HepG2 (cell line): ENCODE data around the gene FAM216A. TPM values are rescaled to one million over a fixed set of nuclear protein-coding genes. Genes with fewer than 3 reads are reported as not detected.
A peak's percentile ranks its signal among the peaks of the same experiment; 100 is the strongest.
"Not testable (repeated sequence)": the region's sequence is repeated elsewhere in the genome, so short reads cannot be mapped to it uniquely, and the experiment has no call there.

Experiments used
- ATAC-seq: fragments of 200-7000 bp; cut with Tn5 transposase; 3 replicates; pipeline ENCODE4 v1.9.1; 2020; ENCODE audit warnings: mild to moderate bottlenecking, moderate library complexity
- BruUV-seq: library from RNA; stranded (reverse); fragments of 400-500 nt; replicated peaks from 2 replicates; lab custom pipeline; 2021; lab: Mats Ljungman, UMichigan
- CTCF ChIA-PET: fragments of 300-600 bp; formaldehyde crosslinking; extraction: SDS; loops from one replicate; lab custom pipeline; 2021; ENCODE audit warnings: low total read pairs, inconsistent platforms, low intra/inter-chr PET ratio; lab: Yijun Ruan, JAX
- POLR2A ChIA-PET: fragments of 350-600 bp; sonication (Branson Sonifier 250); formaldehyde crosslinking; loops from one replicate; lab custom pipeline; 2020; ENCODE audit warnings: antibody characterized with exemption, inconsistent platforms; lab: Yijun Ruan, JAX
- DNase-seq: peaks from one replicate; pipeline ENCODE4 v3.0.0-alpha.2; 2015; ENCODE audit warnings: low spot score
- FAIRE-seq: peaks from 3 replicates; lab custom pipeline; 2011; peaks lifted over from hg19 to GRCh38; lab: Jason Lieb, UNC
- H2AFZ ChIP-seq: one replicate; pipeline ENCODE4 v1.6.1; 2011; ENCODE audit warnings: low read length, inconsistent platforms
- H3K27ac ChIP-seq: fragments of 300-600 bp; 3 replicates; pipeline ENCODE4 v1.8.0; 2011; ENCODE audit warnings: mixed run types, mild to moderate bottlenecking, mixed read lengths, low read length, inconsistent platforms; ENCODE audit not compliant: insufficient read depth; ENCODE audit errors: extremely low read length
- H3K27me3 ChIP-seq, 2 experiments: fragments of 200-600 bp in 1 of 2; 2 replicates in 1 of 2; 3 replicates in 1 of 2; pipeline versions ENCODE4 v1.6.0 to v1.8.0; 2011; ENCODE audit warnings: low read length in 2 of 2, mild to moderate bottlenecking in 2 of 2, moderate library complexity in 2 of 2, inconsistent platforms in 1 of 2; ENCODE audit not compliant: insufficient read depth in 2 of 2, control insufficient read depth in 1 of 2
- H3K36me3 ChIP-seq, 2 experiments: fragments of 200-600 bp in 1 of 2; replicated peaks in 1 of 2; 2 replicates in 1 of 2; 3 replicates in 1 of 2; pipeline versions ENCODE4 v1.5.1 to v1.8.0; 2011; ENCODE audit warnings: low read length in 2 of 2, inconsistent platforms in 1 of 2; ENCODE audit not compliant: insufficient read depth in 2 of 2, control insufficient read depth in 1 of 2
- H3K4me1 ChIP-seq: 2 replicates; pipeline ENCODE4 v1.5.1; 2012; ENCODE audit warnings: low read length, inconsistent platforms; ENCODE audit not compliant: insufficient read depth
- H3K4me2 ChIP-seq: 2 replicates; pipeline ENCODE4 v1.6.0; 2011; ENCODE audit warnings: low read depth, low read length, inconsistent platforms
- H3K4me3 ChIP-seq, 3 experiments: fragments of 200-600 bp in 1 of 3; sonication (generic), shearing (Covaris generic) in 1 of 3; replicated peaks in 1 of 3; 2 replicates each; pipeline ENCODE4 v1.5.1; 2011 to 2016; ENCODE audit warnings: low read length in 3 of 3, inconsistent platforms in 2 of 3, low read depth in 2 of 3, mild to moderate bottlenecking in 2 of 3, control low read depth in 1 of 3, mixed read lengths in 1 of 3; ENCODE audit not compliant: insufficient read depth in 1 of 3
- H3K79me2 ChIP-seq: one replicate; pipeline ENCODE4 v1.6.1; 2011; ENCODE audit warnings: low read length, inconsistent platforms; ENCODE audit not compliant: insufficient read depth
- H3K9ac ChIP-seq: 2 replicates; pipeline ENCODE4 v1.6.0; 2011; ENCODE audit warnings: mild to moderate bottlenecking, low read depth, low read length, inconsistent platforms; ENCODE audit not compliant: insufficient read depth
- H3K9me3 ChIP-seq: 2 replicates; pipeline ENCODE4 v1.5.1; 2012; ENCODE audit warnings: mild to moderate bottlenecking, low read length
- H4K20me1 ChIP-seq: 2 replicates; pipeline ENCODE4 v1.6.0; 2011; ENCODE audit warnings: inconsistent platforms, mild to moderate bottlenecking, low read length, moderate library complexity; ENCODE audit not compliant: insufficient read depth
- ZNF121 ChIP-seq: sonication (generic); formaldehyde crosslinking; IDR thresholded peaks from 2 replicates; pipeline ENCODE4 v1.5.0; 2020; ENCODE audit warnings: mild to moderate bottlenecking, missing genetic modification reagents
- WGBS: methylation state at CpG from one replicate; pipeline ENCODE4 v1.1.6; 2017; ENCODE audit warnings: low lambda C conversion rate; 5-methylcytosine and 5-hydroxymethylcytosine counted together
- in situ Hi-C: cut with HindIII; loops from 2 replicates; pipeline ENCODE4 v1.10.0; 2017; ENCODE audit warnings: low pct_unique_long_range_greater_than_20kb; ENCODE audit not compliant: extremely low pct_ligation_motif_present
- intact Hi-C: fragments of 100-400 bp; cut with micrococcal nuclease; formaldehyde crosslinking; loops from one replicate; pipeline ENCODE4 v1.10.0; 2022; ENCODE audit not compliant: unreplicated experiment
- polyA plus RNA-seq, 8 experiments: library from polyadenylated mRNA; depleted of rRNA in 3 of 8; stranded (reverse) in 7 of 8; unstranded in 1 of 8; fragments of >200 nt; fragmentation: Illumina TruSeq in 4 of 8; extraction: Trizol in 4 of 8; gene quantifications; 2 replicates each; pipeline versions ENCODE4 v1.2.1 to v1.2.3, GENCODE V29; 2011 to 2016; ENCODE audit warnings: low read depth in 4 of 8, missing spikeins in 1 of 8, mixed read lengths in 1 of 8; ENCODE audit not compliant: insufficient read depth in 1 of 8
- total RNA-seq, 5 experiments: library from RNA; depleted of rRNA; stranded (reverse); fragments of >200 nt; fragmentation: Illumina TruSeq; extraction: Trizol; gene quantifications; 2 replicates each; pipeline ENCODE4 v1.2.3, GENCODE V29; 2016; ENCODE audit warnings: low read depth in 1 of 5

Gene FAM216A
- total and polyA plus RNA-seq, 2 of the 13 experiments (the other 11 are each of a cell fraction or from before 2014, with no cell fraction given), result 20.3 to 31.2 TPM

DNA sequence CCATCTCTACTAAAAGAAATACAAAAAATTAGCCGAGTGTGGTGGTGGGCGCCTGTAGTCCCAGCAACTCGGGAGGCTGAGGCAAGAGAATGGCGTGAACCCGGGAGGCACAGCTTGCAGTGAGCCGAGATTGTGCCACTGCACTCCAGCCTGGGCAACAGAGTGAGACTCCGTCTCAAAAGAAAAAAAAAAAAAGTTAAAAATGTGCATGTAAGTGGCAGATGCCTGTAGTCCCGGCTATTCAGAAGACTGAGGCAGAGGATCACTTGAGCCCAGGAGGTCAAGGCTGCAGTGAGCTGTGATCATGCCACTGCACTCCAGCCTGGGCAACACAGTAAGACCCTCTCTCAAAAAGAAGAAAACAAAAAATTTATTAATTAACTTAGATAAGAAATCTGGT lies 49.4 kb downstream of the FAM216A start:
- TF ChIP-seq ZNF121, result peak; percentile 53; the same call in 1 of the 2 replicates
- in situ Hi-C loops, H3K4me3 ChIP-seq, H3K27me3 ChIP-seq, H3K36me3 ChIP-seq, H3K4me1 ChIP-seq, DNase-seq, ATAC-seq, H3K4me2 ChIP-seq, H3K27ac ChIP-seq, CTCF ChIA-PET, H3K9me3 ChIP-seq, H4K20me1 ChIP-seq, H2AFZ ChIP-seq, intact Hi-C loops, H3K79me2 ChIP-seq, H3K9ac ChIP-seq, BruUV-seq, FAIRE-seq: not testable (repeated sequence)
- 55% methylated on average over 8 of the region's 8 CpGs for WGBS
- POLR2A ChIA-PET, result interaction anchor here (0.6 kb wide), 1 partner anchor 87 kb away, joined by 4 read pairs; no protein-coding TSS in a partner anchor

DNA sequence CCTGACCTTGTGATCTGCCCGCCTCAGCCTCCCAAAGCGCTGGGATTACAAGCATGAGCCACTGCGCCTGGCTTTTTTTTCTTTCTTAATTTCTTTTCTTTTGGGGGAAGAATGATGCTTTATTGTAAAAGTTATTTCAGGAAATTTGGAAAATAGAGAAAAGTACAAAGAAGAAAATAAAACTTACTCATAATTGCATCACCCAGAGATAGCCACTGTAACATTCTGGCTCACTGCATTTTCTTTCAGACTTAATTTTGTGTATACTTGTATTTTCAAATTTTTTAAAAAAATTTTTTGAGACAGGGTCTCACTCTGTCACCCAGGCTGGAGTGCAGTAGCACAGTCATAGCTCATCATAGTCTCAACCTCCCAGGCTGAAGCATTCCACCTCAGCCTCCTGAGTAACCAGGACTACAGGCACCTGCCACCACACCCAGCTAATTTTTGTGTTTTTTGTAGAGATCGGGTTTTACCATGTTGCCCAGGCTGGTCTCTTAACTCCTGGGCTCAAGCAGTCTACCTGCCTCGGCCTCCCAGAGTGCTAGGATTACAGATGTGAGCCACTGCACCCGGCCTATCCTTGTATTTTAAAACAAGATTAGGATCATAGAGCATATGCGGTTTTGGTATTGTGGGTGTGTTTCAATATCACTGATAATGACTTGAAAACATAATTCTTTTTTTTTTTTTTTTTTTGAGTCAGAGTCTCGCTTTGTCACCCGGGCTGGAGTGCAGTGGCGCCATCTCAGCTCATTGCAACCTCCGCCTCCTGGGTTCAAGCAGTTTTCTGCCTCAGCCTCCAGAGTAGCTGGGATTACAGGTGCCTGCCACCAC lies 52.4 kb downstream of the FAM216A start:
- POLR2A ChIA-PET, H2AFZ ChIP-seq, H3K4me1 ChIP-seq, intact Hi-C loops, ATAC-seq, H3K36me3 ChIP-seq, H3K79me2 ChIP-seq, CTCF ChIA-PET, H3K4me3 ChIP-seq, H3K27me3 ChIP-seq, in situ Hi-C loops, H4K20me1 ChIP-seq, BruUV-seq, H3K9me3 ChIP-seq, DNase-seq, H3K27ac ChIP-seq, H3K9ac ChIP-seq, FAIRE-seq: not testable (repeated sequence)
- 57% methylated on average over 11 of the region's 11 CpGs for WGBS
- peak overlapping the region; percentile 12; the same call in 1 of the 2 replicates for H3K4me2 ChIP-seq
